ENCODE measurements around the gene TRAPPC11.

GRCh38 chr4:183691006-183691405, 31.9 kb downstream of the TRAPPC11 start:
- TF ChIP-seq CTCF (IDR thresholded peaks at IDR 0.05), result no peak
- TF ChIP-seq POLR2A (IDR thresholded peaks at IDR 0.05), result no peak

Data from right lobe of liver (tissue), 4 donors.